Measurements from ENCODE around the gene AMT.
"Not testable (repeated sequence)": the region's sequence is repeated elsewhere in the genome, so short reads cannot be mapped to it uniquely, and the experiment has no call there.

Gene AMT

DNA sequence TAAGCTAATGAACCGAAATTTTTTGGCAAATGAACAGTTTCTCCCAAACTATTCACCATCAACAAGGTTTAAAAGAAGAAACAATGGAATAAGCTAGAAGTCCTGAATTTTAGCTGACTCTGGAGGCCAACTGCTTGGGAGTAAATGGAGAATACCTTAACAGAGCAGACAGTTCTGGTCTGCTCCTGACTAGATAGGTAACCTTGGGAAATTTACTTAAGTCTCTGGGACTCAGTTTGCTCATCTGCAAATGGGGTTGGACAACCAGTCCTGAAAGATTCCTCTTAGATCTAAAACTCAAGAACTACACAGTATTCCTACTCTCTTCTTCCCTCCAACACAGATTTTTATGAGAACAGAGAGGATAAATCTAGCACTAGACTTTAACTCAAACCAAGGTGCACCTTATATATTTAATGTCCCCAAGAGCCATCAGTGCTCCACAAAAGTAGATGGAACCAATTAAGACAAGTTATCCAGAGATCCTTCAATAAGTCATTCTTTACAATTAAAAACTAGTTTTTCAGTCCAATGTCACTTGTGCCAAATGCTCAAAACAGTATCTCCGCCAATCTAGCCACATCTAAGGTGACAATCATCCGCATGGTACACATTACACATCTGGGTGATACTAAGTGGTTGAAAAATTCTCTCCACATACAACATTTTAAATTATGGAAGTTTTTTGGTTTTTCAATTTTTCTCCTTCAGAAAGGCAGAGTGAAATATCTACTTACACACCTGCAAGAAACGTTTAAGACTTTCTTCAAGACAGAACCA lies 12.0 kb downstream of the AMT start:
- Histone ChIP-seq H3K27ac (peak overlapping the region; percentile 87), H3K4me2 (ENCODE audit: low read length) (peak overlapping the region; percentile 81), H2AFZ (no peak overlapping the region), H3K4me3 (ENCODE audit: low read depth, low read length) (peak overlapping the region; percentile 86), H3K9me3 (ENCODE audit: control insufficient read depth, low read length) (no peaks in the 10 kb centered on the region), H3K4me1 (peaks cover 20% of the 10 kb centered on the region), H3K9ac (no peak overlapping the region), H3K27me3 (ENCODE audit: control insufficient read depth, insufficient read depth, low read length) (no peaks in the 10 kb centered on the region), H3K36me3 (ENCODE audit: control insufficient read depth, insufficient read depth, low read length) (no peaks in the 10 kb centered on the region), H3K79me2 (peaks cover 54% of the 10 kb centered on the region)
- TF ChIP-seq, protein P1, sequence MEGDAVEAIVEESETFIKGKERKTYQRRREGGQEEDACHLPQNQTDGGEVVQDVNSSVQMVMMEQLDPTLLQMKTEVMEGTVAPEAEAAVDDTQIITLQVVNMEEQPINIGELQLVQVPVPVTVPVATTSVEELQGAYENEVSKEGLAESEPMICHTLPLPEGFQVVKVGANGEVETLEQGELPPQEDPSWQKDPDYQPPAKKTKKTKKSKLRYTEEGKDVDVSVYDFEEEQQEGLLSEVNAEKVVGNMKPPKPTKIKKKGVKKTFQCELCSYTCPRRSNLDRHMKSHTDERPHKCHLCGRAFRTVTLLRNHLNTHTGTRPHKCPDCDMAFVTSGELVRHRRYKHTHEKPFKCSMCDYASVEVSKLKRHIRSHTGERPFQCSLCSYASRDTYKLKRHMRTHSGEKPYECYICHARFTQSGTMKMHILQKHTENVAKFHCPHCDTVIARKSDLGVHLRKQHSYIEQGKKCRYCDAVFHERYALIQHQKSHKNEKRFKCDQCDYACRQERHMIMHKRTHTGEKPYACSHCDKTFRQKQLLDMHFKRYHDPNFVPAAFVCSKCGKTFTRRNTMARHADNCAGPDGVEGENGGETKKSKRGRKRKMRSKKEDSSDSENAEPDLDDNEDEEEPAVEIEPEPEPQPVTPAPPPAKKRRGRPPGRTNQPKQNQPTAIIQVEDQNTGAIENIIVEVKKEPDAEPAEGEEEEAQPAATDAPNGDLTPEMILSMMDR (IDR thresholded peaks at IDR 0.05): no peak

DNA sequence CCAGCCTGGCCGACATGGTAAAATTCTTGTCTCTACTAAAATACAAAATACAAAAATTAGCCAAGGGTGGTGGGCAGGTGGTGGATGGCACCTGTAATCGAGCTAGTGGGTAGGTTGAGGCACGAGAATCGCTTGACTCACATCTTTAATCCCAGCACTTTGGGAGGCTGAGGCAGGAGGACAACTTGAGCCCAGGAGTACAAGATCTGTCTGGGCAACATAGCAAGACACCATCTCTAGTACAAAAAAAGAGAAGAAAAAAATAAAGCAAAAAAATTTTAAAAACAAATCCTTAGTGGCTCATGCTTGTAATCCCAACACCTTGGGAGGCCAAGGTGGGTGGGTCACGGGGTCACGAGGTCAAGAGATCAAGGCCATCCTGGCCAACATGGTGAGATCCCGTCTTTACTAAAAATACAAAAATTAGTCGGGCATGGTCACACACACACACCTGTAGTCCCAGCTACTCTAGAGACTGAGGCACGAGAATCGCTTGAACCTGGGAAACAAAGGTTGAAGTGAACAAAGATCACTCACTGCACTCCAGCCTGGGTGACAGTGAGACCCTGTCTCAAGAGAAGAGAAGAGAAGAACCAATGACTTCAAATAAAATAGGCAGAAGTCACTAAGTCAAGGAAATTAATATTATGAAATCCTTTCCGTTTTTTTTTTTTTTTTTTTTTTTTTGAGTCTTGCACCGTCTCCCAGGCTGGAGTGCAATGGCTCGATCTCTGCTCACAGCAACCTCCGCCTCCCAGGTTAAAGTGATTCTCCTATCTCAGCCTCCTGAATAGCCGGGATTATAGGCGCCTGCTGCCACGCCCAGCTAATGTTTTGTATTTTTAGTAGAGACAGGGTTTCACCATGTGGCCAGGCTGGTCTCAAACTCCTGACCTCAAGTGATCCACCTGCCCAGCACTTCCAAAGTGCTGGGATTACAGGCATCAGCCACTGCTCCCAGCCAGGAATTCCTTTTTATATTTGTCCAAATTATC lies 15.4 kb downstream of the AMT start:
- Histone ChIP-seq H3K79me2 (peaks cover 72% of the 10 kb centered on the region), H3K27ac (no peak overlapping the region), H3K9ac (no peak overlapping the region), H3K27me3 (ENCODE audit: control insufficient read depth, insufficient read depth, low read length) (no peaks in the 10 kb centered on the region), H3K4me1 (peaks cover 10% of the 10 kb centered on the region), H2AFZ (no peak overlapping the region), H3K4me3 (ENCODE audit: low read depth, low read length) (no peak overlapping the region), H3K9me3 (ENCODE audit: control insufficient read depth, low read length) (no peaks in the 10 kb centered on the region), H3K36me3 (ENCODE audit: control insufficient read depth, insufficient read depth, low read length) (no peaks in the 10 kb centered on the region), H3K4me2 (ENCODE audit: low read length) (peak overlapping the region; percentile 51)
- TF ChIP-seq, protein P1 (IDR thresholded peaks at IDR 0.05): no peak

DNA sequence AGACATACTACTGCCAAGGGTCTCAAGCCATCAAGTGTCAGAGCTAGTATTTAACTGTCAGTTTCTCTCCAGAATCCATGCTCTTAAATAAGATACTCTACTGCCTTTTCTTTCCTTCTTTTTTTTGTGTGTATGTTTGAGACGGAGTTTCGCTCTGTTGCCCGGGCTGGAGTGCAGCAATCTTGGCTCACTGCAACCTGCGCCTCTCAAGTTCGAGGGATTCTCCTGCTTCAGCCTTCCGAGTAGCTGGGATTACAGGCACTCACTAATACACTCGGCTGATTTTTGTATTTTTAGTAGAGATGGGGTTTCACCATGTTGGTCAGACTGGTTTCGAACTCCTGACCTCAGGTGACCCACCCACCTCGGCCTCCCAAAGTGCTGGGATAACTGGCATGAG lies 16.7 kb downstream of the AMT start:
- Histone ChIP-seq H3K27ac (peak overlapping the region; percentile 12), H3K4me2 (ENCODE audit: low read length) (peak overlapping the region; percentile 51), H3K79me2 (peaks cover 76% of the 10 kb centered on the region)
- not testable (repeated sequence) for H3K36me3 ChIP-seq (ENCODE audit: control insufficient read depth, insufficient read depth, low read length); H3K27me3 ChIP-seq (ENCODE audit: control insufficient read depth, insufficient read depth, low read length); H3K4me1 ChIP-seq; H3K9ac ChIP-seq; H3K4me3 ChIP-seq (ENCODE audit: low read depth, low read length); H2AFZ ChIP-seq; H3K9me3 ChIP-seq (ENCODE audit: control insufficient read depth, low read length)

DNA sequence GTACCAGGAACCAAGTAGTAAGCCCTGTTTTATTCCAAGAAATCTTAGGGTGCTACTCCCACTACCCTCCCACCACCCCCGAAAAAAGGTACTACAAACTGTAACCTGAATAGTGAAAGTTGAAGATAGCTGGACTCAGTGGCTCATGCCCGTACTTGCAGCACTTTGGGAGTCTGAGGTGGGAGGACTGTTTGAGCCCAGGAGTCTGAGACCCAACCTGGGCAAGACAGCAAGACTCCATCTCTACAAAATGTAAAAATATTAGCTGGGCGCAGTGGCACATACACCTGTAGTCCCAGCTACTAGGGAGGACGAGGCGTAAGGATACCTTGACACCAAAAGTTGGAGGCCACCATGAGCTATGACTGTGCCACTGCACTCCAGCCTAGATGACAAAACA lies 18.4 kb downstream of the AMT start:
- Histone ChIP-seq H3K9ac (no peak overlapping the region), H3K4me1 (peaks cover 7% of the 10 kb centered on the region), H3K4me3 (ENCODE audit: low read depth, low read length) (no peak overlapping the region), H2AFZ (no peak overlapping the region), H3K4me2 (ENCODE audit: low read length) (no peak overlapping the region), H3K27ac (no peak overlapping the region), H3K9me3 (ENCODE audit: control insufficient read depth, low read length) (no peaks in the 10 kb centered on the region), H3K36me3 (ENCODE audit: control insufficient read depth, insufficient read depth, low read length) (no peaks in the 10 kb centered on the region), H3K27me3 (ENCODE audit: control insufficient read depth, insufficient read depth, low read length) (no peaks in the 10 kb centered on the region), H3K79me2 (peaks cover 77% of the 10 kb centered on the region)
- TF ChIP-seq, protein P1 (IDR thresholded peaks at IDR 0.05): no peak

DNA sequence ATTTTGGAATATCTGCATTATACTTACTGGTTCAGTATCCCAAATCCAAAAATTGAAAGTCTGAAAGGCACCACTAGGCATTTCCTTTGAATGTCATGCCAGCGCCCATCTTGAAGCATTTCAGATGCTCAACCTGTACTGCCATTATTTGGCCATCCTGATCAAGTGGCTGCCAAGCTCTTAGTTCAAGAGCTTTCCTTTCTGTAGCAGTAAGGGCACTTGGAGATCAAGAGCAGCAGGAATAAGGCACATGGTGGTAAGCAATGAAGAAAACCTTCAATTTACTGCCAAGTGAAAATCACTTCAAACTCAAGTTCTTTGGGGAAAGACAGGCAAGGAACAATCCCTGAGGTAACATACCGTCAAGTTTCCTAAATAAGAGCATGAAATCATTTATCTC lies 20.5 kb downstream of the AMT start:
- H3K4me1 ChIP-seq: peaks cover 16% of the 10 kb centered on the region
- H3K79me2 ChIP-seq: peaks cover 81% of the 10 kb centered on the region
- TF ChIP-seq, protein P1 (IDR thresholded peaks at IDR 0.05): no peak
- no peaks in the 10 kb centered on the region for H3K9me3 ChIP-seq (ENCODE audit: control insufficient read depth, low read length)
- no peak overlapping the region for H3K27ac ChIP-seq
- no peaks in the 10 kb centered on the region for H3K36me3 ChIP-seq (ENCODE audit: control insufficient read depth, insufficient read depth, low read length)
- no peak overlapping the region for H2AFZ ChIP-seq
- no peak overlapping the region for H3K4me3 ChIP-seq (ENCODE audit: low read depth, low read length)
- H3K27me3 ChIP-seq (ENCODE audit: control insufficient read depth, insufficient read depth, low read length): no peaks in the 10 kb centered on the region
- no peak overlapping the region for H3K4me2 ChIP-seq (ENCODE audit: low read length)
- no peak overlapping the region for H3K9ac ChIP-seq

All from parathyroid adenoma (tissue), 2 donors.